A549 treated with DMSO at 1 μM for 4 hours (cell line): ENCODE data around the gene SLC16A6. TPM values are rescaled to one million over a fixed set of nuclear protein-coding genes. Genes with fewer than 3 reads are reported as not detected.

Source experiments
- total RNA-seq: library from RNA; stranded (reverse); fragments of 200-300 nt; extraction: Qiagen RNA extraction; gene quantifications from 5 replicates; pipeline ENCODE4 v1.2.3, GENCODE V29; 2022; ENCODE audit warnings: low read depth

Gene SLC16A6
- total RNA-seq = 0.51 to 0.76 TPM (median 0.60 TPM) in 5 replicates

DNA sequence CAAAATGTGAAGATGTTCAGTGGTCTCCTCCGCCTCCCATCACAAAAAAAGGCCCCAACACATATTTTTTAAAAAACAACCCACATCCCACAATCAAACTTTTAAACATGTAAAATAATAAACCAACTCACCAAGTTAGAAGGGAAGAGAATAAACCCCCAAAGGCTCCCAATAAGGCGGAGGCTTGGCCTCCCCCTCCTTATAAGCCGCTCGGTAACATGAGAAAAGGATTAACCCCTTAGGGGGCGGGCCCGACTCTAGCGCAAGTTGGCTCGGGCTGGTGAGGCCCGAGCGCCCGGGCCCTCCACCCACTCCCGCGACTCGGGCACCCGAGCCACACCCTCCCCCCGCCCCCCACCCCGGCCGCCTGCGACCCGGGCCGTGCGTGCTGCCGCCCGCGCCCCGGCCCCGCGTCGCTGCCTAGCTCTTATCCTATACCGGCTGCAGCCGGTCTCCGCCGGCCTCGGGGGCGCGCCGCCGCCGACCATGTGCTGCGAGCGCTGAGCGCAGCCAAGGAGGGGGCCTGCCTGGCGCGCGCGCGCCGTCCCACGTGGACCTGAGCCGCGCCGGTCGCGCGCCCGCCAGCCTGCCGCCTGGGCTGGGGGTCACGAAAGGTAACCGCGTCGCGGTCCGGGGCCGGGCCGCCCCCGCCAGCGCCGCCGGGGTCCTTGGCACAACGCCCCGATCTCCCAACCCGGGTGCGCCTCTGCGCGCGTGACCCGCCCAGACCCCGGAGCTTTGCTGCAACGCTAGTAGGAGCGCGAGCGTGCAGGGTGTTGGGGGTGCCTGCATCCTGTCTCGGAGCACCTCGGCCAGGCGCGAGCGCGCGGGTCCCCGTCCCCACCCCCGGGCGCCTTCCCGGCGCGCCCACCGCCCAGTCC is at the start of gene SLC16A6, which contains the start of gene ARSG:
TSS of gene SLC16A6 (minus strand) at position 173 of the 881 bp plus-strand sequence. CDS start 12,807 bp downstream, outside the sequence.
TSS of gene ARSG (plus strand) at position 541 of the 881 bp plus-strand sequence. CDS start 15,999 bp downstream, outside the sequence.

GRCh38 chr17:68247445-68248198 is 43.3 kb downstream of the SLC16A6 start, which contains the start of gene AMZ2:
TSS of gene AMZ2 (plus strand) at chr17:68248043. CDS start at chr17:68250188, 2,145 bp downstream.

Other genes with a start within 250 kb of the SLC16A6 start
- gene AMZ2, start 43.1 kb downstream of the SLC16A6 start, total RNA-seq = 98.6 to 121 TPM (median 115 TPM) in 5 replicates
- 1.1 to 2.7 TPM (median 1.7 TPM) in 5 replicates for gene ARSG, start 368 bp upstream of the SLC16A6 start, total RNA-seq
- 8.6 to 11.9 TPM (median 9.7 TPM) in 5 replicates for gene WIPI1, start 166.4 kb upstream of the SLC16A6 start, total RNA-seq
- 143 to 200 TPM (median 189 TPM) in 5 replicates for gene PRKAR1A, start 221.3 kb upstream of the SLC16A6 start, total RNA-seq